HEK293T (cell line): ENCODE measurements around the gene CCDC159.
A peak's percentile ranks its signal among the peaks of the same experiment; 100 is the strongest.

Source experiments
- CTBP1 ChIP-seq: fragments of 450-650 bp; IDR thresholded peaks from 2 replicates; pipeline ENCODE4 v1.6.1; 2016; ENCODE audit warnings: borderline replicate concordance
- ELF4 ChIP-seq: fragments of 450-650 bp; IDR thresholded peaks from 2 replicates; pipeline ENCODE4 v1.6.1; 2017; ENCODE audit warnings: antibody characterized with exemption
- FOXA1 ChIP-seq: fragments of 450-650 bp; IDR thresholded peaks from 2 replicates; pipeline ENCODE4 v1.6.1; 2016; ENCODE audit warnings: mild to moderate bottlenecking
- FOXK2 ChIP-seq: fragments of 450-650 bp; IDR thresholded peaks from 2 replicates; pipeline ENCODE4 v1.6.1; 2016; ENCODE audit warnings: mild to moderate bottlenecking
- FOXM1 ChIP-seq: fragments of 450-650 bp; IDR thresholded peaks from 2 replicates; pipeline ENCODE4 v1.6.1; 2017; ENCODE audit warnings: mild to moderate bottlenecking, borderline replicate concordance
- L3MBTL2 ChIP-seq: fragments of 450-650 bp; conservative IDR thresholded peaks from 2 replicates; pipeline ENCODE4 v1.6.1; 2016; ENCODE audit warnings: mild to moderate bottlenecking
- NFRKB ChIP-seq: fragments of 450-650 bp; IDR thresholded peaks from 2 replicates; pipeline ENCODE4 v1.6.1; 2016; ENCODE audit warnings: mild to moderate bottlenecking, moderate library complexity
- SP1 ChIP-seq: fragments of 450-650 bp; IDR thresholded peaks from 2 replicates; pipeline ENCODE4 v1.6.1; 2017
- SUZ12 ChIP-seq: fragments of 450-650 bp; IDR thresholded peaks from 2 replicates; pipeline ENCODE4 v1.6.1; 2016; ENCODE audit warnings: mild to moderate bottlenecking
- TARDBP ChIP-seq: fragments of 450-650 bp; IDR thresholded peaks from 2 replicates; pipeline ENCODE4 v1.6.1; 2016
- ZNF384 ChIP-seq: fragments of 450-650 bp; IDR thresholded peaks from 2 replicates; pipeline ENCODE4 v1.6.1; 2016

DNA sequence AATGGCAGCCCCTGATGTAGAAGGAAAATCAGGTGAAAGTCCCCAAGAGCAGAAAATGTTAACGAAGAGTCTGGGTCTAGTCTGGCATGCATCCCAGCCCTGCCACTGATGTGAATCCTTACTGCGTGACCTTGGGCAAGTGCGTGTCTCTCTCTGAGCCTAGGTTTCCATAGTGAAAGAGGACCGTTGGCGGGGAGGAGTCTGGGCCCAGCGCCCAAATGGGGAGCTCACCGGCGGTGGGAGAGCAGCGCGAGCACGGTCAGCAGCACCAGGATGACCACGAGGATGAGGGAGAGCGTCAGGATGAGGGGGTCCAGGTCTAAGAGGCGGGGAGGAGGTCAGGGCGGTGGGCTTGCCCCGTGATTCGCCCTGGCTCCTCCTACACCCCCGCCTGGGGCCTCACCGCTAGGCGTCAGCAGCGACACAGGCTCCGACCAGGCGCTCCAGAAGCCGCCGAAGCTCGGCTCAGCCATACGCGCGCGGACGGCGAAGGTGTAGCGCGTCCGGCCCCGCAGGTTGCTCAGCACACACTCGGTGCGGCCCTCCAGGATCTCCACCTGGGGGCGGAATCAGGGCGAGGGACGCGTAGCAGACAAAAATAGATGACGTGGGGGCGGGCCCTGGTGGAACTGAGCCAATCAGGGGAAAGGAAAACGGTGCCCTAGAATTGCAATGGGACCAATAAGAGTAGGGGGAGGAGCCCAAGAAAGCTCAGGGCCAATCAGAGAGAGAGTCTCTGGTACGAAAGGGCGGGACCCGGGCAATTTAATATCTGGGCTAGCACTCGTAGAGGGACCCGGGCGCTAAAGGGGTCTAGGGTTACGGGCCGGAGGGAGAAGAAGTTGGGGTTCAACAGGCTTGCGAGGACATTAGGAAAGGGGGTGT is 34.6 kb downstream of the CCDC159 start:
- TF ChIP-seq CTBP1 (no peak; the same call in 1 of the 2 replicates), FOXA1 (no peak), ZNF384 (no peak), TARDBP (no peak), ELF4 (no peak), SP1 (no peak), FOXM1 (no peak), FOXK2 (no peak), NFRKB (no peak), SUZ12 (no peak), L3MBTL2 (peak; percentile 73)
